Cardiac fibroblast (primary cell): Measurements from ENCODE around the gene UBE2M.
"Not testable (repeated sequence)": the region's sequence is repeated elsewhere in the genome, so short reads cannot be mapped to it uniquely, and the experiment has no call there.

Source experiments
- DNase-seq, 2 donors: peaks; one replicate each; pipeline versions ENCODE4 v3.0.0 to v3.0.0-alpha.2; 2010; ENCODE audit warnings: low read depth in 2 of 2
- H3K4me3 ChIP-seq, 2 donors: replicated peaks in 1 of 2; 1 replicate in 1 of 2; 2 replicates in 1 of 2; pipeline ENCODE4 v1.5.1; 2011; ENCODE audit warnings: low read depth in 2 of 2, low read length in 2 of 2, mild to moderate bottlenecking in 2 of 2, moderate library complexity in 1 of 2
- CTCF ChIP-seq: IDR thresholded peaks from one replicate; pipeline ENCODE4 v1.5.1; 2011; ENCODE audit warnings: low read depth, mild to moderate bottlenecking, low read length, inconsistent platforms

Gene UBE2M

DNA sequence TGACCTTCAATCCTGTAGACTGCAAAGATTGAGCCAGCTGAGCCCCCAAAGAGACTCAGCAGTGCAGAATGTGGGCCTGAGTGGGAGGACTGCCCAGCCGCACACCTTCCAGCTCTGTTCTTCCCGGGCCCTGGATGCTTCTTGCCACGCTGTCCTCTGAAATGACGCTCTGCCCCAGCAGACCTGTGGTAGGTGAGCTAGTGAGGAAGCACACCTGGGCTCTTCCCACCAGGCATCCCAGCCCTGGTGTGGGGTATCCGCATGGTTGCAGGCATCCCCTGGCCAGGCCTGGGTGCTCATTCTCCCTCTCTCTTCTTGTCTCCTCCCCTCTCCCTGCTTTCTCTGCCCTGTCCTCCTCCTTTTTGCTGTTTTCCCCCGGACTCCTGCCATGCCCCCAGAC is 24.6 kb upstream of the UBE2M start:
- DNase-seq: no peak
- H3K4me3 ChIP-seq: no peak overlapping the region
- no peak for TF ChIP-seq CTCF

DNA sequence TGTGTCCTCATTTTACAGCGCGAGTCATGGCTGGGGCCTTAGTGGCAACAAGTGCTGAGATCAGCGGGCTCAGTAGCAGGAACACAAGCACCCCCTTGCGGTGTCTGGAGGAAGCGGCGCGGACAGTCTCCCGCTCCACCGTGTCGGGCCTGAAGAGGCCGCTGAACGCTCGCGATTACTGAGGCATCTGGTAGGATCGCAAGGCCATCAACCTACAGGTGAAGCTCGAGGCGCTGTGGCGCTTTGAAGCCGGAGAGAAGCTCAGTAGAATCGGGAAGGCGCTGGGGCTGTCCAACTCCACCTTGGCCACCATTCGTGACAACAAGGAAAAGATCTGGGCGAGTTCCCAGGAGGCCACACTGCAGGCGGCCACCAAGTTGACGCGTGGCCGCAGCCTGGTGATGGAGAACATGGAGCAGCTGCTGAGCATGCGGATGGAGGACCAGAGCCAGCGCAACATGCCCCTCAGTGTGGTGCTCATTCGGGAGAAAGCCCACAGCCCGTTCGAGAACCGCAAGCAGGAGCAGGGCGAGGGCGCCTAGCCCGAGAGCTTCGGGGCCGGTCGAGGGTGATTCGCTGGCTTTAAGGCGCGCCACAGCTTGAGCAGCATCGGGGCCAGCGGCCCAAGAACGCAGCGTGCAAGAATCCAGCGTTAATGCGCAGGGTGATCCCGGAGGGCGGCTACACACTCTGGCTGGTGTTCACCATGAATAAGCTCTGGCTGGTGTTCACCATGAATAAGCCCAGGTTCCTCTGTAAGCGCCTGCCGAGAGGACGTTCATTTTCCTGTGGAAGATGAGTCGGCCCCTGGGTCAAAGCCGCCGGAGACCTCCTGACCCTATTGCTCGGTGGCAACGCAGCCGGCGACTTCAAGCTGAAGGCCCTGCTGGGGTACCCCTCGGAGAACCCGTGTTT is 23.1 kb upstream of the UBE2M start:
- H3K4me3 ChIP-seq: no peak overlapping the region
- peak; percentile 99 for TF ChIP-seq CTCF
- peak; percentile 90 to 94 for DNase-seq

DNA sequence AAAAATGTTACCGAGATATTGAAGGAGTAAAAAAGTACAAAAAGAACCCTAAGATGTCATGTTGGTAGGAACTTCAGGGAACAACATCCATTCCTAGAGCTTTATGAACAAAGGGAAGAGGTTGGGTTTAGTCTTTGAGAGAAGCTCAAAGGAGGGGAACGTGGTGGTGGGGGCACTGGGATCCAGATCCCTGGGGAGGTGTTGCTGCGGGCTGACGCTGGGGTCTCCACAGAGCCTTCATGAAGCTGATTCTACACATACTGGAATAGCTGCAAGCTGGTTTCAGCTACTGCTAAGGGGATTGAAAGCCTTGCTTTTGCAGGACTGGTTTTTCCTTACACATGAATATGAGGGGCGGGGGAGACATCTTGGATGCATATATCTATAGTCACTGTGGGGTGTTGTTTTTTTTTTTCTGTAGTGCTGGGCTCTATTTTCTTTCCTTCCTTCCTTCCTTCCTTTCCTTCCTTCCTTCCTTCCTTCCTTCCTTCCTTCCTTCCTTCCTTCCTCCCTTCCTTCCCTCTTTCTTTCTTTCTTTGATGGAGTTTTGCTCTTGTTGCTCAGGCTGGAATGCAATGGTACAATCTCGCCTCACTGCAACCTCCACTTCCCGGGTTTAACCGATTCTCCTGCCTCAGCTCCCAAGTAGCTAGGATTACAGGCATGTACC is 21.2 kb upstream of the UBE2M start:
- no peak for TF ChIP-seq CTCF
- H3K4me3 ChIP-seq: no peak overlapping the region
- DNase-seq: no peak

GRCh38 chr19:58578012-58578925 is 19.9 kb upstream of the UBE2M start:
- DNase-seq: no peak
- no peak overlapping the region for H3K4me3 ChIP-seq

DNA sequence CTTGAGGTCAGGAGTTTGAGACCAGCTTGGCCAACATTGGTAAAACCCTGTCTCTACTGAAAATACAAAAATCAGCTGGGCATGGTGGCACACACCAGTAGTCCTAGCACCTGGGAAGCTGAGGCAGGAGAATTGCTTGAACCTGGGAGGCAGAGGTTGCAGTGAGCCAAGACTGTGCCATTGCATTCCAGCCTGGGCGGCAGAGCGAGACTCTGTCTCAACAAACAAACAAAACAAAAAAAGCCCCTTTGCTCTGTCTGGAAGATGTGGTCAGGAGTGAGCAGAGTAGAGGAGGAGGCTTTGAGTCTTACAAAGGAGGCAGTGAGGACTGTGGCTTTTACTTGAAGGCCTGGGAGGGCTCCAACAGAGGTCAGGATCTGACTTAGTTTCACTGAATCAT is 19.2 kb upstream of the UBE2M start:
- not testable (repeated sequence) for H3K4me3 ChIP-seq, DNase-seq

More at GRCh38 chr19:58578012-58578925, 19.9 kb upstream of the UBE2M start:
- no peak for TF ChIP-seq CTCF

GRCh38 chr19:58575183-58576041 is 17.0 kb upstream of the UBE2M start:
- peak overlapping the region; percentile 83 to 86 for H3K4me3 ChIP-seq
- TF ChIP-seq CTCF: peak; percentile 10
- peak; percentile 94 to 95 for DNase-seq
